ENCODE data around the gene NEK9. TPM values are rescaled to one million over a fixed set of nuclear protein-coding genes. Genes with fewer than 3 reads are reported as not detected.

Gene NEK9
- total and polyA plus RNA-seq, 10 of the 15 experiments (the other 5 are each of a cell fraction or from before 2014, with no cell fraction given) = 6.0 to 78.8 (median 44.7) TPM

DNA sequence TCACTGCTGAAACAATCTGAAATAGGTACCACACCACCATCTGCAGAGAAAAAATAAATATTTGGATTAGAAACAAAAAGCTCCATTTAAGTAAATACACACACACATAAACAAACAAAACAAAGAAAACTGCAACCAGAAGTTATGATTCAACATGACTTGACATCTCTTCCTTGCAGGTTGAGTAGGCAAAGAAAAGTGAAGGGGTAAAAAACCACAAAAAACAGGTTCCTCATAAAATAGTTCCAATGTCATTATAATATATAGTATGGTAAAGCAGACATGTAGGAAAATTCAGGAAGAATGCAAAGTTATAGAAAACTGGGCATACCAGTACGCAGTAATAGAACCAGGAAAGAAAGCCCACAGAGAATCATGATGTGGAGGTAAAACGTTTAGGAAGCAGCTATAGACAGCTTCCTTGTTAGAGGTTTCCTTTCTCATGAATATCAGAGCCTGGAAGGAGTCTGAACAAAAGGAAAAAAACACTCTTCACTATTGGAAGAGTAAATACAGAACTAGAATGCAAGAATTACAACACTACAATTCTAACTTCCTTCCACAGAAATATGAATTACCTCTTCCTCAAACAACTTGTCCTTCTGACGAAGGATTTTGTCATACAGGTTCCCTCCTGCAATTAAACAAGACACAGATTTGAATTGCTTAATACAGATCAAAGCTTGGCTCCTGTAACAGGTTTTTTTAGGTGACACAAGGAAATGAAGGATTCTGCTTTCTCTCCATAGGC, 6.1 kb downstream of the NEK9 start:
- no peak for FAIRE-seq
- Histone ChIP-seq H3K79me2 (ENCODE audit: control insufficient read depth, insufficient read depth, low read length) (peaks cover 7% of the 10 kb centered on the region), H4K20me1 (ENCODE audit: control insufficient read depth, insufficient read depth) (no peaks in the 10 kb centered on the region), H3K4me1 (ENCODE audit: control insufficient read depth, insufficient read depth, low read length) (no peaks in the 10 kb centered on the region), H3K4me2 (ENCODE audit: control insufficient read depth, insufficient read depth) (no peak overlapping the region), H2AFZ (ENCODE audit: control insufficient read depth, low read depth, low read length) (no peak overlapping the region), H3K27me3 (replicated peaks in 1 of 2; ENCODE audit: control insufficient read depth in 2 of 2, insufficient read depth in 2 of 2, low read length in 1 of 2) (no peaks in the 10 kb centered on the region), H3K9me3 (replicated peaks; ENCODE audit: control insufficient read depth, insufficient read depth, low read length) (no peaks in the 10 kb centered on the region), H3K27ac (ENCODE audit: control insufficient read depth, insufficient read depth) (no peak overlapping the region), H3K4me3 (no peak overlapping the region), H3K9ac (ENCODE audit: control insufficient read depth, insufficient read depth, low read length) (no peak overlapping the region), H3K36me3 (ENCODE audit: control insufficient read depth in 2 of 2, insufficient read depth in 2 of 2, low read length in 1 of 2) (peaks cover 1 to 17% of the 10 kb centered on the region in 2 experiments; a peak in 2 of 4 replicates)
- TF ChIP-seq, protein P1, sequence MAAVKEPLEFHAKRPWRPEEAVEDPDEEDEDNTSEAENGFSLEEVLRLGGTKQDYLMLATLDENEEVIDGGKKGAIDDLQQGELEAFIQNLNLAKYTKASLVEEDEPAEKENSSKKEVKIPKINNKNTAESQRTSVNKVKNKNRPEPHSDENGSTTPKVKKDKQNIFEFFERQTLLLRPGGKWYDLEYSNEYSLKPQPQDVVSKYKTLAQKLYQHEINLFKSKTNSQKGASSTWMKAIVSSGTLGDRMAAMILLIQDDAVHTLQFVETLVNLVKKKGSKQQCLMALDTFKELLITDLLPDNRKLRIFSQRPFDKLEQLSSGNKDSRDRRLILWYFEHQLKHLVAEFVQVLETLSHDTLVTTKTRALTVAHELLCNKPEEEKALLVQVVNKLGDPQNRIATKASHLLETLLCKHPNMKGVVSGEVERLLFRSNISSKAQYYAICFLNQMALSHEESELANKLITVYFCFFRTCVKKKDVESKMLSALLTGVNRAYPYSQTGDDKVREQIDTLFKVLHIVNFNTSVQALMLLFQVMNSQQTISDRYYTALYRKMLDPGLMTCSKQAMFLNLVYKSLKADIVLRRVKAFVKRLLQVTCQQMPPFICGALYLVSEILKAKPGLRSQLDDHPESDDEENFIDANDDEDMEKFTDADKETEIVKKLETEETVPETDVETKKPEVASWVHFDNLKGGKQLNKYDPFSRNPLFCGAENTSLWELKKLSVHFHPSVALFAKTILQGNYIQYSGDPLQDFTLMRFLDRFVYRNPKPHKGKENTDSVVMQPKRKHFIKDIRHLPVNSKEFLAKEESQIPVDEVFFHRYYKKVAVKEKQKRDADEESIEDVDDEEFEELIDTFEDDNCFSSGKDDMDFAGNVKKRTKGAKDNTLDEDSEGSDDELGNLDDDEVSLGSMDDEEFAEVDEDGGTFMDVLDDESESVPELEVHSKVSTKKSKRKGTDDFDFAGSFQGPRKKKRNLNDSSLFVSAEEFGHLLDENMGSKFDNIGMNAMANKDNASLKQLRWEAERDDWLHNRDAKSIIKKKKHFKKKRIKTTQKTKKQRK (IDR thresholded peaks at IDR 0.05; ENCODE audit: low read depth, low read length) = no peak
- no peak for TF ChIP-seq USF2 (IDR thresholded peaks at IDR 0.05; ENCODE audit: borderline replicate concordance, low read depth, low read length)
- TF ChIP-seq PKNOX1 (IDR thresholded peaks at IDR 0.05) = no peak
- TF ChIP-seq CHD4 (IDR thresholded peaks at IDR 0.05) = no peak
- no peak for TF ChIP-seq CREM (IDR thresholded peaks at IDR 0.05; ENCODE audit: low read depth)
- TF ChIP-seq, protein P2, sequence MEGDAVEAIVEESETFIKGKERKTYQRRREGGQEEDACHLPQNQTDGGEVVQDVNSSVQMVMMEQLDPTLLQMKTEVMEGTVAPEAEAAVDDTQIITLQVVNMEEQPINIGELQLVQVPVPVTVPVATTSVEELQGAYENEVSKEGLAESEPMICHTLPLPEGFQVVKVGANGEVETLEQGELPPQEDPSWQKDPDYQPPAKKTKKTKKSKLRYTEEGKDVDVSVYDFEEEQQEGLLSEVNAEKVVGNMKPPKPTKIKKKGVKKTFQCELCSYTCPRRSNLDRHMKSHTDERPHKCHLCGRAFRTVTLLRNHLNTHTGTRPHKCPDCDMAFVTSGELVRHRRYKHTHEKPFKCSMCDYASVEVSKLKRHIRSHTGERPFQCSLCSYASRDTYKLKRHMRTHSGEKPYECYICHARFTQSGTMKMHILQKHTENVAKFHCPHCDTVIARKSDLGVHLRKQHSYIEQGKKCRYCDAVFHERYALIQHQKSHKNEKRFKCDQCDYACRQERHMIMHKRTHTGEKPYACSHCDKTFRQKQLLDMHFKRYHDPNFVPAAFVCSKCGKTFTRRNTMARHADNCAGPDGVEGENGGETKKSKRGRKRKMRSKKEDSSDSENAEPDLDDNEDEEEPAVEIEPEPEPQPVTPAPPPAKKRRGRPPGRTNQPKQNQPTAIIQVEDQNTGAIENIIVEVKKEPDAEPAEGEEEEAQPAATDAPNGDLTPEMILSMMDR (IDR thresholded peaks at IDR 0.05 in 2 of 3, conservative IDR thresholded peaks at IDR 0.05 in 1 of 3; ENCODE audit: control insufficient read depth in 2 of 3, extremely low read depth in 1 of 3, insufficient read depth in 1 of 3, low read depth in 3 of 3, low read length in 3 of 3) = no peak
- no peak for TF ChIP-seq KDM1A (IDR thresholded peaks at IDR 0.05; ENCODE audit: borderline replicate concordance)
- TF ChIP-seq CHD1 (IDR thresholded peaks at IDR 0.05; ENCODE audit: low read depth, low read length) = no peak
- no peak for TF ChIP-seq HDAC2 (IDR thresholded peaks at IDR 0.05)
- TF ChIP-seq SREBF1 (IDR thresholded peaks at IDR 0.05; ENCODE audit: low read length) = no peak
- TF ChIP-seq NFIC (IDR thresholded peaks at IDR 0.05; ENCODE audit: low read depth, low read length) = no peak
- DNase-seq (ENCODE audit: low read depth, low spot score) = no peak
- no peak for ATAC-seq
- in situ Hi-C loops (cut with MboI) = loop anchor here (10.0 kb wide), 2 partner anchors 364 to 534 kb away; no protein-coding TSS in a partner anchor
- CTCF ChIA-PET = interaction anchor here (1.2 kb wide), 1 partner anchor 176 kb away, joined by 5 read pairs; no protein-coding TSS in a partner anchor
- intact Hi-C loops (cut with micrococcal nuclease; ENCODE audit: unreplicated experiment) = no loop called here
- SMC1A ChIA-PET (ENCODE audit: uncharacterized antibody, unreplicated experiment) = interaction anchor here (0.6 to 2.1 kb wide), 3 partner anchors 9 to 174 kb away, joined by 3 to 6 read pairs (median 5); no protein-coding TSS in a partner anchor
- 72% methylated on average over 3 of the region's 3 CpGs for WGBS (ENCODE audit: insufficient coverage, insufficient replicate concordance, low lambda C conversion rate, missing lambda C conversion rate)
- BruUV-seq (replicated peaks) = no TSS peak
- POLR2A ChIA-PET = interaction anchor here (0.5 to 1.2 kb wide), 3 partner anchors 31 to 359 kb away, joined by 3 to 7 read pairs (median 5); no protein-coding TSS in a partner anchor
- RAD21 ChIA-PET (ENCODE audit: unreplicated experiment) = no interaction called here
